Ishikawa (cell line): ENCODE measurements around the gene AARS2.

Experiments used
- CEBPB ChIP-seq: IDR thresholded peaks from 2 replicates; pipeline ENCODE4 v1.6.1; 2012
- EP300 ChIP-seq: IDR thresholded peaks from 2 replicates; pipeline ENCODE4 v1.6.1; 2012; ENCODE audit warnings: borderline replicate concordance
- FOXM1 ChIP-seq: IDR thresholded peaks from 2 replicates; pipeline ENCODE4 v1.6.1; 2012; ENCODE audit warnings: low read depth, borderline replicate concordance
- RAD21 ChIP-seq: IDR thresholded peaks from 2 replicates; pipeline ENCODE4 v1.6.1; 2012; ENCODE audit warnings: low read depth
- TAF1 ChIP-seq: IDR thresholded peaks from 2 replicates; pipeline ENCODE4 v1.6.1; 2012; ENCODE audit warnings: low read depth, mild to moderate bottlenecking
- ZBTB7A ChIP-seq: IDR thresholded peaks from 2 replicates; pipeline ENCODE4 v1.6.1; 2012; ENCODE audit warnings: low read depth

GRCh38 chr6:44277763-44278162 lies 35.4 kb downstream of the AARS2 start:
- no peak for TF ChIP-seq TAF1
- TF ChIP-seq RAD21 = no peak
- TF ChIP-seq ZBTB7A = no peak
- no peak for TF ChIP-seq EP300
- no peak for TF ChIP-seq CEBPB
- TF ChIP-seq FOXM1 = no peak
